ENCODE results near the gene DSCAML1.

DSCAML1 gene

DNA sequence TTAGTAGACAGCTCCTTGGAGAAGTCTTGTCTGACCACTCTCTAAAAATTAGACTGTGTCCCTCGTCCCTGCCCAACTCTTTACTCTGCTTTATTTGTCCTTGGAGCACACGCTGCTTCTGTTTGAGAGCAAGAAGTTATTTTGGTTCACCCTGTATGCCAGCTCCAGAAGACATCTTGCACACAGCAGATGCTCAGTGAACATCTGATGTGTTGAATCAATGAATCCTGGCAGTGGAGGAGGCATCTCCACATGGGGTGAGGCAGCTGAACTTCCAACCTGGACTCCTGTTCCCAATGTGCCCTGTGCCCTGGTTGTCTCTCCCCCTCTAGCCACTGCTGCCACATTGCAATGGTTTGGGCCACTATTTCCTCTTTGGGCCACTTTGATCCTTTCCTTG lies 255.8 kb downstream of the DSCAML1 start:
- DNase-seq, result no peak

DNA sequence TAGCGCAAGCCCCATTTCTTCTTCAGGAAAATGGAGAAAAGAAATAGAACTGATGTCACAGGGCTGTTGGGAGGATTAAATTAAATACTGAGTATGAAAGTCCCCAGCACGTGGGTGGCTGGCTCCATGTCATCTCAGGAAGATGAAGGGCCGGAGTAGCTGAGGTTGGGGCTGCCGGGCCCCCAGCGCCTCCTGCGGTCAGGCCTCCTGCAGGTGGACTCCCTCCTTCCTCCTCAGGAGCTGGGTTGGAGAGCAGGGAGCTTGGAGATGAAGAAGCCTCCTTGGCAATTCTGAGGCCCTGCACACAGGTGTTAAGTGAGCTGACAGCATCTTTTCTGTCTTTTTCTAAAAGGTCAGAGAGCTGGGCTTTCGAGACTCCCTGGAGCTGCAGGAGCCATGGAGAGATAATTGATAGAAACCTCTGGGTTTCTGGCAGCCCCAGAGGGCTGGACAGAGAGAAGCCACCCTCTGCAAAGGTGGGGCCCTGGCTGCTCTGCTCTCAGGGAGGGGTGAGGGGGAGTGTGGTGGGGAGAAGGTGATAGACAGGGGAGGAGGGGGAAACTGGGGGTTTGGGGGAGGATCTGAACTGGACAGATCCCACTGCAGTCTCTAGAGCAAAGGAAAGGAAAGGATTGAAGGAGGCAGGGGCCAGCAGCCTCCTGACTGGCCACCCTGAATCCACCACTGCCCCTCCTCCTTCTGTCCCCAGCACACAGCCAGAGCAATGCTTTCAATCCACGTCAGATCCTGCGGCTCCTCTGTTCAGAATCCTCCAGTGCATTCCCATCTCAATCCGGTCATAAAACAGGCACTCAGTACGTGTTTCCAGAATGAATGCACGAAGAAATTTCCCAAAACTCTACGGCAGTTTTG lies 258.5 kb downstream of the DSCAML1 start:
- DNase-seq, result no peak

DNA sequence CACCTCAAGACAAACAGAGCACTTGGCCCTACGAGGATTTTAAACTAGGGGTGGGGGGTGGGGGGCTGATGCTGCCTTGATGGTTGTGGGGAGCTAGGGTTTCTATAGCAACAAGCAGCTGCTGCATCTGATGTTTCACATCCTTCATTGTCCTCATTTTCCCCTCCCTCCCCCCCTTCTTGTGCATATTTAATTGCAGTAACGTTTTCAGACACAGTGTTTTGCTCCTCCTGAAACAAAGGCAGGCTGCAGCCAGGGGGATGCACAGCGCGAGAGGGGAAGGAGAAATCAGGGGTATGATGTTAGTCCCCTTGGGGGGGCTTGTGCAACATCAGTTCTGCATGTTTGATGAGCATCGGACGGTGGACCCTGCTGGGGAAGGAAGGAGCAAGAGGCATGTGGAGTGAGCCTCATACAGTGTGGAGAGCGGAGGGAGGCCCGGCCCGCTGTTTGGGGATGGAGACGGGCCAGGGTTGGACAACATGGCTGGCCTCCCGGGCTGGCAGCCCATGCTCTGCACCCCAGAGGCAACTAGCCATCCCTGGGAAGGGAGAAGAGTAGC lies 261.1 kb downstream of the DSCAML1 start:
- DNase-seq, result no peak

DNA sequence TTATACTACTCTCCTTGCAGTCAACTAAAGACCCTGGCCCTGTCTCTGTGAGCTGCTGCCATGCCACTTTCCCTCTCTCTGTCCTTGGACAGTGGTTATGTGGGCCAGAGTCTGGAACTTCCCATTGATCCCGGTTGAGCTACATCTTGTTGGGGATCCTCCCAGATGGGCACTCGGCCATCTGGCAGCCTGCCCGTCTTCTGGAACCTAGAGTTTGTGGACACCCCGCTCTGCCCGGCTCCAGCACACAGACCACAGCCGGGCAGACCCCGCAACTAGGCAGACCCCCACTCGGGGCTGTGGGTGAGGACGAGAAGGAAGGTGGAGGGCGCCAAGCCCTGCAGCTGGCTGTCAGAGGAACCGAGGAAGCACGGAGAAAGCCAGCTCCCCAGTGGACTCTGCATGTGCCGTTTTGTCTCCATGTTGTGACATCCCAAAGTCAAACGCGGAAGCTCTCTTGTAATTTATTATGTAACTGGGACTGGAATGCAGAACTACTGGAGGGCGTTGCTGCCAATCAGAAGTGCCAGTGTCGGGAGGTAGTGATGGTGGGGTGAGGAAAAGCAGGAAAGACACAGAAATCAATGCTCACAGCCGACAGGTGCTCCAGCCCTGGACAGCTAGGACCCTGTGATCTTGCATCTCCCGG lies 261.7 kb downstream of the DSCAML1 start:
- no peak for DNase-seq

- DNase-seq, result no peak
Observed at GRCh38 chr11:117532568-117532967, 264.4 kb downstream of the DSCAML1 start.

DNA sequence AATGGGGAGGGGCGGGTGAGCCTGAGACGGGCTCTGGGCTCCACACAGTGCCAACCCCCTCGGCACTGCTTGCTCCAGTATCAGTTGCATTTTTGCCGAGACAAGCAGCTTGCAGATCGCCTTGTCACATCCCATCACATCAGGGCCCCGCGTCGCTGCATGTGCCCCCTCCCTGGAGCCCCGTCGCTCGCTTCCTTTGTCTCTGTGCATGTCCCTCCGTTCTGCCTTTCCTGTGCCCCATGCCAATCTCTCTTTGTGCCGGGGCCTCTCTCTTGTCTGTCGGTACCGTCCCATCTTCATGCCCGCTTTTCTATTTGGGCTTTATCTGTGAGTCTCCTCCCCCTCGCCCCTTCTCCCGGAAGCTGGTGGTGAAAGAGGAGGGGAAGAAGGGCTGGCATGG lies 267.2 kb downstream of the DSCAML1 start:
- DNase-seq, result no peak

GRCh38 chr11:117528097-117528721 lies 268.8 kb downstream of the DSCAML1 start:
- DNase-seq, result no peak

DNA sequence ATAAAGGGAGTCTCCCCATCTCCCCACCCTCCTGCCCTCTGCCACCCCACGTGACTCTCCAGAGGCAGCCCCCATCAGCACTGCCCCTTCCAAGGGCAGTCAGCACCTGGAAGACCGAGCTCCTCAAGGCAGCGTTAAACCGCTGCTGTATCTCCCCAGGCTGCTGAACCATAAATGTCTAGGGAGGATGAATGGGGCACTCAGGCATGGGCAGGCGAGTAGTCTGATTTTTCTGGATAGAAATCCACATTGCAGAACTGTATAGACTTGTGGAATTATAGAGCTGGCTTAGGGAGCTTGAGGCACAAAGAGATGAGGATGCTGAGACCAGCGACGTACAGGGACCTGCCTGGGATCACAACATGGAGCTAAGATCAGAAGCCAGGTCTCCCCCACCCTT lies 269.7 kb downstream of the DSCAML1 start:
- DNase-seq, result no peak

DNA sequence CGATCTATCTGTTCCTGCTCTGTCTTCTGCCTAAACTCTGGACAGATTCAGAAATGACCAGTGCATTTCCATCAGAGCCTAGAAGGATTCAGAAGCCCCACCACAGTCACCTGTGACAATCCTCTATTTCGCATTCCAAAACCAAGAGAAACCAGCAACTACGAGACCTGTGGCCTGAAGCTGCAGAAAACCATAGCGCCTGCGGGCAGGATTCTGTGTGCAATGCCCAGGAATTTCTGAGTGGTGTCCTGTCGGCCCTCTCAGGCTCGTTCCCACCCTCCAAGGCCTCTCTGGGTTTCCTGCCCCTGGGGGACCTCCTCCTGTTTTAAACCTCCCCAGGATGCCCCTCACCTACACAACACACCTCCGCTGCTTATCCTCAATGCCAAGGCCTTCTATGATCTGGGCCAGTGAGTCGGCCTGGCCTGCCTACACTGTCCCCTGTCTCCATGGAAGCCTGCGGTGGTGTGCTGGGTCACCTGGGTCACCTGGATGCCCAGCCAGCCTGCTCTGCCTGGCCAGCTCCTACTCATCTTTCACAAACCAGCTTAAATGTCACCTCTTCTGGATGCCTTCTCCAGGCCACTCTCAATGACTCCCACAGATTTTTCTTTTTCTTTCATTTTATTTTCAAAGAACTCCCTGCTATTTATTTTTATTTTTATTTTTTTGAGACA lies 271.0 kb downstream of the DSCAML1 start:
- DNase-seq, result no peak

GRCh38 chr11:117524468-117525183 lies 272.4 kb downstream of the DSCAML1 start:
- no peak for DNase-seq

DNA sequence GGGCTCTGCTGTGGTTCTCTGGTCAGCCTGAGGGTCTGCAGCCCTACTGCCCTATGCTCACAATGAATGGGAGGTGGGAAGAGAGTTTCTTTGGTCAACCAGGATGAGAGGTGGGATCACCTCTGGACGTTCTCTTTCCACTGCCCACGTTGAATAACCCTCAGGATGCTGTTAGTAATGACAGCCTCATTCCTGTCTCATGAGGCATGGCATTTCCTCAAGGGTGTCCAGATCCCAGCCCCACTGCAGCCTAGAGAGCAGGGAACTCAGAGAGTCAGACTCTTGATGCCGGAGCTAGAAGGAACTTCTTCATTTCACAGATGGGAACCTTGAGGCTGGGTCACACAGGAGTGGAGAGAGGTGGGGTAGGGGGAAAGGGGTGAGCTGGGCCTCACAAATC lies 273.3 kb downstream of the DSCAML1 start:
- DNase-seq, result no peak

- DNase-seq, result no peak
Observed at GRCh38 chr11:117521974-117522373, 275.0 kb downstream of the DSCAML1 start.

- no peak for DNase-seq
Observed at GRCh38 chr11:117520966-117521365, 276.1 kb downstream of the DSCAML1 start.

DNA sequence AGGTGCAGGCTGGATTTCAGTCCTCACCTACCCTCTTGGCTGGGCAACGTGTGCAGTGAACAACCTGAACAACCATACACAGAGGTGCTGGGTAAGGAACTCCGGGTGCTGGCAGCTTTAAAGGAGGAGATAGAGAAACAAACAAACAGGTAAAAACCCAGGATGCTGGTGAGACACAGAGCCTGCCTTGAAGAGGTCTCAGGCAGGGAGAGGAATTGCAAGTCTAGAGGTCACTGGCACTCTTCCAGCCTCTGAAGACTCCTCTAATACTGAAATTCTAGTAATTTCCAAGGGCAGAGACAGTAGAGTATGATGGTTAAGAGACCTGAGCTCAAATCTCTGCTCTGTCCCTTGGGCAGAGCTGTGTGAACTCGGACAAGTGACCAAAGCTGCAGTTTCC lies 276.8 kb downstream of the DSCAML1 start:
- no peak for DNase-seq

GRCh38 chr11:117519590-117519989 lies 277.4 kb downstream of the DSCAML1 start:
- no peak for DNase-seq

DNA sequence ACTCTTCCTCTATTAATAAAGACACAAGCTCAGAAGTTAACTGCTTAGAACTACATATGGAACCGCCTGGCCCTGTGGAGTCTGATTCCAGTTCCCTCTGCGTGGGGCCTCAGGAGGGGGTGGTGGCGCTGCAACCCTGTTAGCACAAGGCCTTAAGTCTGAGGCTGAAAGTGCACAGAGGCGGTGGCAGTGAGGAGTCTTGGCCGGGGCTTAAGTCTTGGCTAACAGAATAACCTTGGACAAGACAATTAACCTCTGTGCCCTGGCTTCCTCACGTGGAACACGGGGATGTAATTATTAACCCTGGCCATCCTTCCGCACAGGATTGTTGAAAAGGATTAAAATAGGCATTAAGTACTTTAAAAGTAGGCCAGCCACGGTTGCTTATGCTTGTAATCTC lies 277.8 kb downstream of the DSCAML1 start:
- no peak for DNase-seq

DNA sequence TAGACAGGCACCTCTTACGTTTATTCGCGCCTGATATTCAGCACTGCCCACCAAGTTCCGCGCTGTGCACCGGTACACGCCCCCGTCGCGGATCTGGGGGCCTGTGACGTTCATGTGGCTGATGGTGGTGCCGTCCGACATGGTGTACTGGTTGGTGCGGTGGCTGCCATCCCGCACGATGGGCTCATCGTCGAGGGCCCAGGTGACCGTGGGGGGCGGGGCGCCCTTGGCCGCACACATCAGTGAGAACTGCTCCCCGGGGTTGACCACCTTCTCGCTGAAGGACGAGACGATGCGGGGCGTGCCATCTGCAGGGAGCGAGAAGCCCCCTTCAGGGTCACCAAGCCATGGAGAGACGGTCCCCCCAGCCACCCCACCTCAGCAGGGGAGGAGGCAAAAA lies 278.6 kb downstream of the DSCAML1 start:
- no peak for DNase-seq

GRCh38 chr11:117517097-117517496 lies 279.9 kb downstream of the DSCAML1 start:
- DNase-seq, result no peak

DNA sequence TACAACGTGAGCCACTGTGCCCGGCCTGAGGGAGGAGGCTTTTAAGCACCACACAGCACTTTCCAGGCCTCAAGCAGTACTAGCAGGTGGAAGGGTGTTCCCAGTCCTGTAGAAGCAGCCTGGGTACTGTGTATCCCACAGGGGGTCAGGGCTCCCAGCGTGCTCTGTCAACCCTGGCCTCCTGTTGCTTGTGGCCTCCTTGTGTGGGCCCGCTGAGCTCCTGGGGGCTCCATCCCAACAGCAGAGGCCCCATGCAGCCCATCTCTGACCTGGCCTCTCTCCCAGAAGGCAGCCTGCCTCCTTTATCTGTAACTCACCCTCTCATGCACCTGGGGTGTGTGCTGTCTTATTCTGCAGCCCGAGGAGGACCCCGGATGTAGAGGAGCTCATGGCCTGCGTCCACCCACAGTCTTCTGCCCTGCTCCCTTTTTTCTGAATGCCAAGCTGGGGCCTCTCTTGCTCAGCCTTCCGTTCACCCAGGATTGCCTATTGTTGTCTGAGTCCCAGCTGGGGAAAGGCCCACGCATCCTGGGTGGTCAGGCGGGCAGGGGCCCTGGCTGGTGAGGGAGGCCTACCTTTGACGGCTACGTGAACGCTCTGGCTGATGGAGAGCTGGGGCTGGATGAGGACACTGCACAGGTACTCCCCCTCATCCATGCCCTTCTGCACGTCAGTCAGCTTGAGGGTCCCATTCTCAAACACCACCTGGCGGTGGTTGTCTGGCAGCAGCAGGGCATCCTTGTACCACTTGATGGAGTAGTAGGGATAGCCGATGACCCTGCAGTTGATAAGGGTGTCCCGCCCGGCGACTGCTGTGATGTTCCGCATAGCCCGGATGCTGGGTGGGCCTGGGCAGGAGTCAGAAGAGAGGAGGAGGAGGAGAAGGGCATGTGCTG lies 280.9 kb downstream of the DSCAML1 start:
- no peak for DNase-seq

- DNase-seq, result no peak
Observed at GRCh38 chr11:117514256-117514655, 282.8 kb downstream of the DSCAML1 start.

DNA sequence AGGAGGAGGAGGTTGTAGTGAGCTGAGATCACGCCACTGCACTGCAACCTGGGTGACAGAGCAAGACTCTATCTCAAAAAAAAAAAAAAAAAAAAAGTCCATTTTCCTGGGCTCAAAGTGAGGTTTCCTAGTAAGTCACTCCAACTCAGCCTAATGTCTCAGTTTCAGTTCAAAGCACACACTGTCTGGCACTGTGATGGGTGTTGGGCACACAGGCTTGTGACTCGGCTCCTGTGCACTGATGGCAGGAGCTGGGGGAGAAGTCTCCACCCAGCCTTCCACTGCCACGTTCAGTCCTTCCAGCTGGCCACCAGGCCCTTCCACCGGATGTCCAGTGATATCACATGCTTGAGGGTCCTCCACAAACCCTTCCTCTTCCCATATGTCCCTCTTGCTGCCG lies 283.4 kb downstream of the DSCAML1 start:
- DNase-seq, result no peak

Measured in activated CD4-positive, CD25-positive, alpha-beta regulatory T cell (primary cell).